Erythroblast (primary cell): ENCODE measurements around the gene MGAT3.

Experiments used
- GATA1 ChIP-seq: IDR thresholded peaks from 2 replicates; pipeline ENCODE4 v1.6.1; 2011; ENCODE audit warnings: low read depth, mild to moderate bottlenecking, control low read depth, low read length, moderate library complexity
- POLR2A ChIP-seq: IDR thresholded peaks from 2 replicates; pipeline ENCODE4 v1.6.1; 2011; ENCODE audit warnings: mild to moderate bottlenecking, low read length

GRCh38 chr22:39414377-39414776, 42.4 kb upstream of the MGAT3 start:
- no peak for TF ChIP-seq POLR2A
- no peak for TF ChIP-seq GATA1
